Stimulated activated CD8-positive, alpha-beta memory T cell treated with anti-CD3 and anti-CD28 coated beads, Interleukin-2, amount 100 ng/mL, for 48 hours (primary cell): ENCODE results near the gene MT1G.
"Not testable (repeated sequence)": the region's sequence is repeated elsewhere in the genome, so short reads cannot be mapped to it uniquely, and the experiment has no call there.

Source experiments
- DNase-seq, 2 donors: peaks; one replicate each; pipeline ENCODE4 v3.0.0-alpha.2; 2020; ENCODE audit warnings: low read depth in 2 of 2

Gene MT1G

DNA sequence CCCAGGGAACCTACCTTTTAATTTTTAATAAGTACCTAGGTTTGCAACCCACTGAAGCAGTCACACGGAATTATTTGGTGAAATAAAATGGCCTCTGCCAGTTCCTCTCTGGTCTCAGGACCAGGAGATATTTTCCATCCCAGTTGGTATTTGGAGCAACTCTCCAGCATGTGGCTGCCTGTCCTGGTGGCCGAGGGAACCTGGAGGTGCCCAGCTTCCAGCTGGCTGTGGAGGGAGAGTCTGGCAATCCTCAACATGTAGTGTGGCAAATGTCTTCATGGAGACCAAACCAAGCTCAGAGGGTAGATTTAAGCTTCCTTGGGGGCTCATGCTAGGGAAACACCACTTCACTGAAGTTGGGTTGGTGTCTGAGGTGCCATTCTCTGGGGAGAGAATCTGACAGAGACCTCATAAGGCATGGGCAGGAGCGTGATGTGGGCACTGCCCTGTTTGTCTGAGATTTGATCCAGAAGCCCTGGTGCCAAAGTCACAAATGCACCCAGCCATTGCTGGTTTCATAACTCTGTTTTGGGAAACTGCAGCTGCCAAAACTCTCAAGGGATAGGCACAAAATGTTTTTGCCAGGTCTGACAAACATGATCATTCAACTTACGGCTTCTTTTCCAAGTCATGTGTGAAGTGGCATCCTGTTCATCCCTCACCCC lies 17.2 kb upstream of the MT1G start:
- DNase-seq, result no peak

GRCh38 chr16:56684256-56684925 lies 16.5 kb upstream of the MT1G start:
- no peak for DNase-seq

- DNase-seq, result no peak
Measured at GRCh38 chr16:56683424-56684172, 15.7 kb upstream of the MT1G start.

DNA sequence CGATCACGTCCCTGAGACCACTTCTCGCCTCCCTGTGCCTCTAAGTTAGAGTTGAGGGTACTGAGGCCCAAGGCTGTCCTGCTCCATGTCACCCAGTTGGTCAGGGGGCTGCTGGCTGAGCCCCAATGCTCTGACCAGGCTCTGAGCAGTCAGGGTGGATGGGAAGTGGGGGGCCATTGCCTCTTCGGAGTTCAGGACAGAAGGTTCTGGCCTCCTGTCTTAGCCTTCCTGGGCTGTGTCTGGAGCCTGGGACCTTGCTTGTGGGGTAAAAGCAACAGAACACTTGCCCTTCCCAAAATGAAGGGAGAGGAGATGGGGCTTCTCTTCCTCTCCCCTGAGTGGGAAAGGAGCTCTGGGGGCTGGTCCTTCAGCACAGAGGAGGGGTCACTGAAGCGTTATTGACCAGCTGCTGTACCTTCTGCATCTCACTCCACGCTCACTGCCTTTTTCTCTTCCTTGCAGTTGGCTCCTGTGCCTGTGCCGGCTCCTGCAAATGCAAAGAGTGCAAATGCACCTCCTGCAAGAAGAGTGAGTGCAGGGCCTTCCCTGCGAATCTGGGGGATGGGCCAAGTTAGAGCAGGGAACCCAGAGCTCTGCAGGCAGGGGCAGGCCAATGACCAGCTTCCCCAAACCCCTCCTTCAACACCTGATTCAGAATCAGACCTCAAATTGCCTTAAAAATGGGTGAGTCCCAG lies 15.0 kb upstream of the MT1G start:
- DNase-seq, result no peak

DNA sequence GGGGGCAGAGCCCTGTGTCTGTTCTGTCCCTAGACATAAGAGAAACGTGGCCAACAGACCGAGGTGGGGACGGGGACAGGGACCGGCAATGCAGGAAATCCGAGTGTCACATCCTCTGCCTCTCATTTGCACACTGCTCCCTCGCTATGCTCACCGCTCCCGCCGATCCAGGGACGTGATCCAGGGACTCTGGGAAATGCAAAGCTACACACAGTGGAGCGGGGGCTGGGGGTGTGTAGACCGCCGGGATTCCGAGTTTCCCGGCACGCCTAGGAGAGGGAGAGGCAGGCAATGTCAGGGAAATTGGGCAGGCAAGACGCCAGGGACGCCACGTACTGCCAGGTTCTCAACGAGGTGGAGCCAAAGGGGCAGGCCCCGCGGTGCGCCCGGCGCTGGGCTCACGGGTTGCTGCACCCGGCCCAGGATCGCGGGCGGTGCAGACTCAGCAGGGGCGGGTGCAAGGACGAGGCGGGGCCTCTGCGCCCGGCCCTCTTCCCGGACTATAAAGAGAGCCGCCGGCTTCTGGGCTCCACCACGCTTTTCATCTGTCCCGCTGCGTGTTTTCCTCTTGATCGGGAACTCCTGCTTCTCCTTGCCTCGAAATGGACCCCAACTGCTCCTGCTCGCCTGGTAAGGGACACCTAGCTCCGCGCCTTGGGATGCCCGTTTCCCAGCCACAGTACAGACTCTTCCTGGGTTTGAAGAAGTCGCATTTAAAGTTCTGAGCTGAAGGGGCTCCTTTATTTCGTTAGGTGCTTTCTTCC lies 14.3 kb upstream of the MT1G start, which contains the start of gene MT1X:
Gene MT1X, plus strand, starts transcription at position 532 of the 764 bp plus-strand sequence. Its CDS starts 71 bp downstream, at position 603.
- peak; percentile 89 for DNase-seq

DNA sequence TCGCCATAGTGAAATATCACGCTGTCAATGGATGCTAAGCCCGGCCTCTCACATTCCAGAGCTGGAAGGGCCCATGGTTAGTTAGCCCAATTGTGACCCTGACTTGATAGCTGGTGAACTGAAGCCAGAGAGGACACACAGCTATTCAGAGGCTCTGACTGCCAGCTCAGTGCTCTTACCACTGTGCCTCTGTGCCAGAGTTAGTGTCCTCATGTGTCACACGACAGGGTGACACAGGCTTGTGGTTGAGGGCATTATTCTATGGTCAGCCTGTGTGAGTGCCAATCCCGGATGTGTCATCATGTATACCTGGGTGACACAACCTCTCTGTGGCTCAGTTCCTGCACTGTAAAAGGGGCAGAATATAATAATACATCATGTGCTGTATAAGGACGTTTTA lies 12.0 kb upstream of the MT1G start:
- DNase-seq, result no peak

GRCh38 chr16:56679078-56679730 lies 11.3 kb upstream of the MT1G start:
- DNase-seq, result no peak

DNA sequence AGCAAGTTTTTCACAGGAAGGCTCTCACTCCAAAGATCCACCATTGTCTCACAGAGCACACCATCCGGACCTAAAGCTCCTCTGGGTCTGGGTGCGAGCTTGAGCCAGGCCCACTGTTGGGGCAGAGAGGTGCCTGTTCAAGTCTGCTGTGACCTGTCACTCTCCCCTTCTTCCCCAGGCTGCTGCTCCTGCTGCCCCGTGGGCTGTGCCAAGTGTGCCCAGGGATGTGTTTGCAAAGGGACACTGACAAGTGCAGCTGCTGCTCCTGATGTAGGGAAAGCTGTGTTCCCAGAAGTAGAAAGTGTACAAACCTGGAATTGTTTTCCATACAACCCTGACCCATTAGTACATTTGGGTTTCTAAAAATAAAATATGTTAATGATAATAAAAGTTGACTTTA lies 9.6 kb upstream of the MT1G start:
- DNase-seq, result no peak

DNA sequence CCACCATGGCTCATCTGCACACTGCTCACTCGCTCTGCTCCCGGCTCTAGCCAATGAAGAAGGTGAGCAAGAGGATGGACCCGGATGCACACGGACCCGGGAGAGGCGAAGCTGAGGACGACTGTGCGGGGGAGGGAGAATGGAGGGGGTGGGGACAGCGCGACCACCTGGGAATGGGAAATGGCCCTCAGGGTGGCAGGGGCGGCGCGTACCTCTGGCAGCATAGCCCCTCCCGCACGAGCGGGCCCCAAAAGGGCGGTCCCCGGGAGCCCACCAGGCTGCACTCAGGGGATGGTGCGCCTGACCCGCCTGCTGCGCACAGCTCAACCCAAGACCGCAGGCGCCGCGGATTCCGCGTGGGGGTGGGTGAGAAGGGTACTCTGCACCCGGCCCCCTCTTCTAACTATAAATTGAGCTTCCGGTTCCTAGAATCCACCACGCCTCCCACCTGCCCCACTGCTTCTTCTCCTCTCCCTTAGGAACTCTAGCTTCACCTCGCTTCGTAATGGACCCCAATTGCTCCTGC lies 7.9 kb upstream of the MT1G start:
- peak; percentile 54 to 63 for DNase-seq

- not testable (repeated sequence) for DNase-seq
Measured at GRCh38 chr16:56674570-56674969, 6.7 kb upstream of the MT1G start.

- DNase-seq, result no peak
Measured at GRCh38 chr16:56673921-56674320, 6.1 kb upstream of the MT1G start.

GRCh38 chr16:56672761-56673536 lies 5.1 kb upstream of the MT1G start:
- DNase-seq, result no peak

DNA sequence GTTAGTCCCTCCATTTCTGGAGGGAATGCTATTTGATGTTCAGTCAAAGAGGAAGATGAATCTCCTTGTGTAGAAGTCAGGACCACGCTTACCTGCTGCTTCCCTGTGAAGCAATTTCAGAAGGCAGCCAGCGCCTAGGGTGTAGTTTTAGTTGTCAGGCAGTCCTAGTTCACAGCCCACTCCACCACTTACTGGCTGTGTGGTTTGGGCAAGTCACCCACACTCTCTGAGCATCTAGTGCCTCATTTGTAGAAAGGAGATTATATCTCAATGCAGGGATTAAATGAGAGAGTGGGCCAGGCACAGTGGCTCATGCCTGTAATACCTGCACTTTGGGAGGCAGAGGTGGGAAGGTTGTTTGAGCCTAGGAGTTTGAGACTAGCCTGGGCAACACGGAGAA lies 4.3 kb upstream of the MT1G start:
- DNase-seq, result not testable (repeated sequence)

DNA sequence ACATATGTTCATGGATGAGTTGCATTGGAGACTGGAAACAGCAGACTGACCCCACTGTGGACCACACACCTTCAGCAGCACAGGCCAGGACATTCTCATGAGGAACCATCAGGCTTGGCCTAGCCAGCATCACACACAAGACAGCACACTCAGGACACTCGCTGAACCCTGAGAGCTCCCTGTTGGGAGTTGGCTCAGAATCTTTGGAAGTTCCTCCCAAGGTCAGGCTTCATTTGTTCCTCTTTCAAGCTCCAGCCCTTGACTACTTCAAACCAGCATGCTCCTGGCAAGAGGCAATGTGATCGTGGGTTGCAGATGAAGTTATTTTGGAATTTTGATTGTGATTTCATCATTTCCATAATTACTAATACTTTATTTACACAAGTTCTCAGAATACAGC lies 3.8 kb upstream of the MT1G start:
- not testable (repeated sequence) for DNase-seq

DNA sequence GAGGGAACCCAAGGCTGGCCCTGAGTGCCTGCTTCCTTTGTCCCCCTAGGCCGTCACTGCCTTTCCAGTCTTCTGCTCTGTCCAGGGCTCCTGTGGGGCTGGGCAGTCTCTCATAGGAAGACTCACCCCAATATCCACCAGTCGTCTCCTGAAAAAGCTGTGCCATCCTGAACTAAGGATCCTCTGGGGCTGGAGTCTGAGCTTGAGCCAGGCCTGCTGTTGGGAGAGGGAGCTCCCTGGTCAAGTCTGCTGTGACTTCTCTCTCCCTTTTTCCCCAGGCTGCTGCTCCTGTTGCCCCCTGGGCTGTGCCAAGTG lies 2.7 kb upstream of the MT1G start:
- no peak for DNase-seq

GRCh38 chr16:56669840-56670619 lies 2.2 kb upstream of the MT1G start:
- no peak for DNase-seq

DNA sequence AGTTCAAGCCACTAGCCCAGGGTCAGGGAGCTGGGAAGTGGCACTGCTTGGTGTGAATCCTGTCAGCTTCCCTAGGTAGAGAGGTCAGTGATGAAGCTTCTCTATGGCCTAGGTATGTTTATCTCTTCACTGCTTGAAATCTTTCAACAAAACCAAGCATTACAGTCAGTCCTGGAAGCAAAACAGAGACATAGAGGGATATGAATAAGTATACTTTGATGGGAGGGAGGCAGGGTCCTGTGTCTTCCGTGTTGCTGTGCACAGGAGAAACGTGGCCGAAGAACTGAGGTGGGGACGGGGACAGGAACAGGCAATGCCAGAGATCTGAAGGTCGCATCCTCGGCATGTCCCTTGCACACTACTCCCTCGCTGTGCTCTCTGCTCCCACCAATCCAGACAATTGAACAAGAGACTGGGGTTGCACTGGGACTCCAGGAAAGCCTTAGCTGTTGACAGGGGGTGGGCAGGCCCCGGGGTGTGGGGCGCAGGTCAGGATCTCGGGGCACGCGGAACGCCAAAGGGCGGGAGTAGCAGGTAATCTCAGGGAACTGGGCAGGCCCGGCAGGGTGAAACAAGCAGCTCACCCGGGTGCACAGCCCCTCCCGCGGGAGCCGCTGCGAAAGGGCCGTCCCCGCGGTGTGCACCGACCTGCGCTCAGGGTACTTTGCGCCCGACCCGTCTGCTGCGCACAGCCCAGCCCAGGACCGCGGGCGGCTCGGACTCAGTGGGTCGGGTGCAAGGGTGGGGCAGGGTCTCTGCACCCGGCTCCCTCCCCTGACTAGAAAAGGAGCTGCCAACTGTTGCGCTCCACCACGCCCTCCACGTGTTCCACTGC lies 1.4 kb upstream of the MT1G start, which contains the start of gene MT1H:
Gene MT1H, plus strand, starts transcription at position 810 of the 835 bp plus-strand sequence. CDS start 71 bp downstream, outside the sequence.
- peak in 1 of 2 donors; percentile 30 for DNase-seq
